PC-9 (cell line): Measurements from ENCODE around the gene HBA1. TPM values are rescaled to one million over a fixed set of nuclear protein-coding genes. Genes with fewer than 3 reads are reported as not detected.

Experiments
- BruUV-seq: library from RNA; stranded (reverse); fragments of 400-500 nt; replicated peaks from 2 replicates; lab custom pipeline; 2021; lab: Mats Ljungman, UMichigan
- CTCF ChIA-PET: fragments of 300-600 bp; sonication (Branson Sonifier 250); formaldehyde crosslinking; loops from one replicate; lab custom pipeline; 2022; ENCODE audit warnings: antibody characterized with exemption; lab: Charles Lee
- POLR2A ChIA-PET: fragments of 300-600 bp; sonication (Branson Sonifier 250); formaldehyde crosslinking; loops from one replicate; lab custom pipeline; 2022; ENCODE audit warnings: antibody characterized with exemption; ENCODE audit not compliant: unreplicated experiment; lab: Charles Lee
- DNase-seq, 2 experiments: peaks; one replicate each; pipeline versions ENCODE4 v3.0.0 to v3.0.0-alpha.2; 2015 to 2022; ENCODE audit warnings: mixed read lengths in 1 of 2
- H2AFZ ChIP-seq: fragments of 200-600 bp; sonication (generic); 2 replicates; pipeline ENCODE4 v1.8.1; 2017; ENCODE audit warnings: antibody characterized with exemption
- H3F3A ChIP-seq: fragments of 200-600 bp; sonication (generic); 2 replicates; pipeline ENCODE4 v1.8.1; 2017; ENCODE audit warnings: antibody characterized with exemption, mild to moderate bottlenecking, low read depth; ENCODE audit not compliant: insufficient read depth
- H3K27ac ChIP-seq: fragments of 200-600 bp; sonication (generic); 2 replicates; pipeline ENCODE4 v1.6.1; 2016; ENCODE audit warnings: mixed run types
- H3K27me3 ChIP-seq: fragments of 200-600 bp; sonication (generic); 2 replicates; pipeline ENCODE4 v1.6.1; 2016; ENCODE audit warnings: low read depth, mixed run types; ENCODE audit not compliant: insufficient read depth
- H3K36me3 ChIP-seq: fragments of 200-600 bp; sonication (generic); 2 replicates; pipeline ENCODE4 v1.6.1; 2016; ENCODE audit warnings: low read depth, mixed run types
- H3K4me1 ChIP-seq: fragments of 200-600 bp; sonication (generic); replicated peaks from 2 replicates; pipeline ENCODE4 v1.6.1; 2016; ENCODE audit warnings: mixed run types; ENCODE audit not compliant: insufficient read depth
- H3K4me2 ChIP-seq: fragments of 200-600 bp; sonication (generic); 2 replicates; pipeline ENCODE4 v1.6.1; 2017; ENCODE audit warnings: mixed run types
- H3K4me3 ChIP-seq: fragments of 200-600 bp; sonication (generic); 2 replicates; pipeline ENCODE4 v1.6.1; 2016; ENCODE audit warnings: mixed run types
- H3K79me2 ChIP-seq: fragments of 200-600 bp; sonication (generic); 2 replicates; pipeline ENCODE4 v1.6.1; 2017; ENCODE audit warnings: low read depth, mixed run types
- H3K9me2 ChIP-seq: fragments of 200-600 bp; sonication (generic); 2 replicates; pipeline ENCODE4 v1.8.1; 2017; ENCODE audit warnings: mild to moderate bottlenecking; ENCODE audit not compliant: insufficient read depth
- H3K9me3 ChIP-seq: fragments of 200-600 bp; sonication (generic); 2 replicates; pipeline ENCODE4 v1.8.1; 2016; ENCODE audit warnings: low read depth; ENCODE audit not compliant: insufficient read depth
- H4K20me1 ChIP-seq: fragments of 200-600 bp; sonication (generic); 2 replicates; pipeline ENCODE4 v1.8.1; 2017; ENCODE audit not compliant: insufficient read depth
- EZH2 ChIP-seq: fragments of 200-600 bp; sonication (generic); IDR thresholded peaks from 2 replicates; pipeline ENCODE4 v1.8.0; 2017; ENCODE audit warnings: antibody characterized with exemption, low read depth
- intact Hi-C: fragments of 100-400 bp; cut with micrococcal nuclease; formaldehyde crosslinking; loops from one replicate; pipeline ENCODE4 v1.10.0; 2022; ENCODE audit not compliant: unreplicated experiment
- total RNA-seq: library from RNA; stranded (reverse); gene quantifications from 2 replicates; pipeline ENCODE4 v1.2.3, GENCODE V29; 2021
- TF ChIP-seq, protein P1 (sequence below): fragments of 200-600 bp; sonication (generic); conservative IDR thresholded peaks from 2 replicates; pipeline ENCODE4 v1.6.1; 2017; ENCODE audit warnings: mixed run types, antibody characterized with exemption, mild to moderate bottlenecking, moderate library complexity

HBA1 gene
- total RNA-seq, 1 experiment from 2014 or later = not detected

DNA sequence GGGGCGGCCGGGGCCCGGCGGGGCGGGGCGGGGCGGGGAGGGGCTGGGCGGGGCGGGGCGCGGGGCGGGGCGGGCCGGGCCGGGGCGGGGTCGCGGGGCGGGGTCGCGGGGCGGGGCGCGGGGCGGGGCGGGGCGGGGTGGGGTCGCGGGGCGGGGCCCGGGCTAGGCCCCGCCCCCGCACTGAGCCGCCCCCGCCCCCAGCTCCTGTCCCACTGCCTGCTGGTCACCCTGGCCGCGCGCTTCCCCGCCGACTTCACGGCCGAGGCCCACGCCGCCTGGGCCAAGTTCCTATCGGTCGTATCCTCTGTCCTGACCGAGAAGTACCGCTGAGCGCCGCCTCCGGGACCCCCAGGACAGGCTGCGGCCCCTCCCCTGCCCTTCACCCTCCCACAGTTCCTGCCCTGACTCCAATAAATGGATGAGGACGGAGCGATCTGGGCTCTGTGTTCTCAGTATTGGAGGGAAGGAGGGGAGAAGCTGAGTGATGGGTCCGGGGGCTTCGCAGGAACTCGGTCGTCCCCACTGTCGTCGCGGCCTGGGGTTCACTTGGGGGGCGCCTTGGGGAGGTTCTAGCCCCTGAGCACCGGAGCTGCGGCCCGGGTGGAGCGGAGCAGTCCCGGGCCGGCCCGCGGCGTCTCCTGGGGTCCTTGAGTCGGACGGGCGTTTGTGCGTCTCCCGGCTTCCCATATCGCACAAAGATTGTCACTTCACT lies 11.5 kb upstream of the HBA1 start:
- Histone ChIP-seq H3K4me2 (no peak overlapping the region), H3K27ac (no peak overlapping the region), H3K27me3 (peaks cover 14% of the 10 kb centered on the region), H4K20me1 (no peaks in the 10 kb centered on the region), H3F3A (peaks cover 6% of the 10 kb centered on the region; the same call in 1 of the 2 replicates), H3K4me3 (no peak overlapping the region), H3K9me2 (no peaks in the 10 kb centered on the region), H3K36me3 (no peaks in the 10 kb centered on the region), H3K9me3 (no peaks in the 10 kb centered on the region), H3K79me2 (no peaks in the 10 kb centered on the region), H2AFZ (no peak overlapping the region), H3K4me1 (no peaks in the 10 kb centered on the region)
- ChIA-PET POLR2A (no interaction called here), CTCF (no interaction called here)
- DNase-seq = no peak
- no TSS peak for BruUV-seq
- TF ChIP-seq EZH2 = no peak
- TF ChIP-seq, protein P1, sequence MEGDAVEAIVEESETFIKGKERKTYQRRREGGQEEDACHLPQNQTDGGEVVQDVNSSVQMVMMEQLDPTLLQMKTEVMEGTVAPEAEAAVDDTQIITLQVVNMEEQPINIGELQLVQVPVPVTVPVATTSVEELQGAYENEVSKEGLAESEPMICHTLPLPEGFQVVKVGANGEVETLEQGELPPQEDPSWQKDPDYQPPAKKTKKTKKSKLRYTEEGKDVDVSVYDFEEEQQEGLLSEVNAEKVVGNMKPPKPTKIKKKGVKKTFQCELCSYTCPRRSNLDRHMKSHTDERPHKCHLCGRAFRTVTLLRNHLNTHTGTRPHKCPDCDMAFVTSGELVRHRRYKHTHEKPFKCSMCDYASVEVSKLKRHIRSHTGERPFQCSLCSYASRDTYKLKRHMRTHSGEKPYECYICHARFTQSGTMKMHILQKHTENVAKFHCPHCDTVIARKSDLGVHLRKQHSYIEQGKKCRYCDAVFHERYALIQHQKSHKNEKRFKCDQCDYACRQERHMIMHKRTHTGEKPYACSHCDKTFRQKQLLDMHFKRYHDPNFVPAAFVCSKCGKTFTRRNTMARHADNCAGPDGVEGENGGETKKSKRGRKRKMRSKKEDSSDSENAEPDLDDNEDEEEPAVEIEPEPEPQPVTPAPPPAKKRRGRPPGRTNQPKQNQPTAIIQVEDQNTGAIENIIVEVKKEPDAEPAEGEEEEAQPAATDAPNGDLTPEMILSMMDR = no peak
- intact Hi-C loops = no loop called here

DNA sequence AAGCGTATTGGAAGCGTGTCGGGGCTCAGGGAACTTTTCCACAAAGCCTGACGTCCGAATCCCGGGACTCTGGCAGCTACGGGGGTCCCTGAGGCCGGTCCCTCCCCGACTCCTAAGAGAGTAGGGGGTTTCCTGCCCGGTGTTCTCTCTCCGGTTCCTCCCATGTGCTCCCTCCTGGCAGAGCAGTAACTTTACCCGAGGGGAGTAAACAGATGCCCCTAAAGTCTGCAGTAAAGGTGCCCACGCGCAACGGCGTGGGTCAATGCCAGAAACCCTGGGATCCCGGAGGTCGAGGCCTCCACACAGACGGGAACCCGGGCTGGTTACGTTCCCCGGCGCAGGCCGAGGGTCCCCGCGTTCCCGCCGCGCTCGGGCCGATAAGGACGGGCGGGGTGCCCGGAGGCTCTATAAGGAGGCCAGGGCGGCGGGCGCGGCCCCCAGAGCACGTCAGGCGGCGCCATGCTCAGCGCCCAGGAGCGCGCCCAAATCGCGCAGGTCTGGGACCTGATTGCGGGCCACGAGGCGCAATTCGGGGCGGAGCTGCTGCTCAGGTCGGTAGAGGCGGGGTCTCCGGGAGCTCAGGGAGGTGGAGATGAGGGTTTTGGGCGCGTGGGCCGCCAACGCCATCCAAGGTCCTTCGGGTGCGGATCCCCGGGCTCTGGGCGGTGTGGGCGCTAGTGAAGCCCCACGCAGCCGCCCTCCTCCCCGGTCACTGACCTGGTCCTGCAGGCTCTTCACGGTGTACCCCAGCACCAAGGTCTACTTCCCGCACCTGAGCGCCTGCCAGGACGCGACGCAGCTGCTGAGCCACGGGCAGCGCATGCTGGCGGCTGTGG lies 10.7 kb upstream of the HBA1 start, which contains the start of gene HBM:
TSS of gene HBM (plus strand) at position 440 of the 836 bp plus-strand sequence. CDS start at position 460, 20 bp downstream.
- Histone ChIP-seq H3K27me3 (peaks cover 17% of the 10 kb centered on the region), H3K4me2 (no peak within 1 kb of the TSS), H3K27ac (no peak within 1 kb of the TSS), H3K4me1 (no peaks in the 10 kb centered on the region), H3K9me3 (no peaks in the 10 kb centered on the region), H3K4me3 (no peak within 1 kb of the TSS), H3K9me2 (no peaks in the 10 kb centered on the region), H3K36me3 (no peaks in the 10 kb centered on the region), H4K20me1 (no peaks in the 10 kb centered on the region), H3F3A (peaks cover 6% of the 10 kb centered on the region; the same call in 1 of the 2 replicates), H3K79me2 (no peaks in the 10 kb centered on the region), H2AFZ (no peak within 1 kb of the TSS)
- POLR2A ChIA-PET = no interaction called here
- TF ChIP-seq, protein P1 = no peak
- no peak for TF ChIP-seq EZH2
- no peak for DNase-seq
- intact Hi-C loops = no loop called here
- CTCF ChIA-PET = no interaction called here
- BruUV-seq = no TSS peak

DNA sequence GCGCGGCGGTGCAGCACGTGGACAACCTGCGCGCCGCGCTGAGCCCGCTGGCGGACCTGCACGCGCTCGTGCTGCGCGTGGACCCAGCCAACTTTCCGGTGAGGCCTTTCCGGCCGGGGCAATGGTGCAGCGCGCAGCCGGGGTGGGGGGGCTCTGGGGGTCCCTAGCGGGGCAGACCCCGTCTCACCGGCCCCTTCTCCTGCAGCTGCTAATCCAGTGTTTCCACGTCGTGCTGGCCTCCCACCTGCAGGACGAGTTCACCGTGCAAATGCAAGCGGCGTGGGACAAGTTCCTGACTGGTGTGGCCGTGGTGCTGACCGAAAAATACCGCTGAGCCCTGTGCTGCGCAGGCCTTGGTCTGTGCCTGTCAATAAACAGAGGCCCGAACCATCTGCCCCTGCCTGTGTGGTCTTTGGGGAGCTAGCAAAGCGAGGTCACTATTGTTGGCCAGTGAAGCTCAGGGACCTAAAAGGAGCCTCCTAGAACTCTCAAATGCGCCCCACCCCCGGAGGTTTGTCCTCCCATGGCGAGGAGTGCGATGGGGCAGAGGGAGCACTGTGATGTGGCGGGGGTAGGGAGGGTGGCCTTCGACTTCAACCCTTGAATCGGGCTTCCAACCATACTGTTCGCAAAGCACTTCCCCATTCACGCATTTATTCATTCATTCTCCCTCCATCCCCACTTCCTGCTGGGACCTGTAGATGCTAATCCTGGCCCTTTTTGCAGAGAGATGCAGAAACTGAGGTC lies 9.9 kb upstream of the HBA1 start:
- H4K20me1 ChIP-seq = no peaks in the 10 kb centered on the region
- H3K9me3 ChIP-seq = no peaks in the 10 kb centered on the region
- peaks cover 6% of the 10 kb centered on the region; the same call in 1 of the 2 replicates for H3F3A ChIP-seq
- no peak overlapping the region for H3K4me2 ChIP-seq
- H3K36me3 ChIP-seq = no peaks in the 10 kb centered on the region
- no peak overlapping the region for H2AFZ ChIP-seq
- no peaks in the 10 kb centered on the region for H3K79me2 ChIP-seq
- peaks cover 14% of the 10 kb centered on the region for H3K27me3 ChIP-seq
- no peak overlapping the region for H3K4me3 ChIP-seq
- no peaks in the 10 kb centered on the region for H3K9me2 ChIP-seq
- no peak overlapping the region for H3K27ac ChIP-seq
- no peak for TF ChIP-seq EZH2
- no peaks in the 10 kb centered on the region for H3K4me1 ChIP-seq
- intact Hi-C loops = no loop called here
- DNase-seq = no peak
- CTCF ChIA-PET = no interaction called here
- POLR2A ChIA-PET = no interaction called here
- no TSS peak for BruUV-seq
